ENCODE data around the gene PAOX. TPM values are rescaled to one million over a fixed set of nuclear protein-coding genes. Genes with fewer than 3 reads are reported as not detected.
A peak's percentile ranks its signal among the peaks of the same experiment; 100 is the strongest.
"Not testable (repeated sequence)": the region's sequence is repeated elsewhere in the genome, so short reads cannot be mapped to it uniquely, and the experiment has no call there.

The PAOX gene
- total and polyA plus RNA-seq, 5 donors from 2014 or later, result 6.7 to 14.3 (median 10.2) TPM

DNA sequence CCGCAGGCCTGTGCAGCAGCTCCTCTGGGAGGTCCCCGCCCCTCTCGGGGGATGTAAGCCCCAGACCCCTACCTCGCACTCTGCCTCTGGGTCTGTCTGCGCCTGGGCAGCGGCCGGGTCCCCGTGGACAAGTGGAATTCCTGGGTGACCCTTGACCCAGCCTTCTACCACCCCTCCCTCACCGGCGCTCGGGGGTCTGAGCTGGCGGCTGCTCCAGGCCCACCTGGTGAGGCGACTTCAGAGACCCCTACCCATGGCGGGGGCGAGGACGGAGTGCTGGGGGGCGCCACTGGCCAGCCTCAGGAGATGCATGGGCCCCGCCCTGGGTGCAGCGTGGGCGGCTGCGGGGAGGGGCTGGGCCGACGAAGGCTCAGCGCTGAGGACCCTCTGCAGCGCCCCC is 53.7 kb downstream of the PAOX start:
- H3K36me3 Mint-ChIP-seq; H3K4me3 Mint-ChIP-seq; H3K27me3 ChIP-seq (ENCODE audit: control insufficient read depth, insufficient read depth, low read length); H3K9me3 ChIP-seq (ENCODE audit: control insufficient read depth in 2 of 2, low read length in 2 of 2); H3K36me3 ChIP-seq (ENCODE audit: control insufficient read depth, insufficient read depth, low read length); DNase-seq; H3K27ac Mint-ChIP-seq; H3K4me3 ChIP-seq (ENCODE audit: low read depth, low read length); H3K4me1 Mint-ChIP-seq; H3K27ac ChIP-seq (ENCODE audit: insufficient read depth, low read length, poor library complexity, severe bottlenecking); H3K4me1 ChIP-seq (ENCODE audit: control insufficient read depth, insufficient read depth, low read length, poor library complexity, severe bottlenecking); ATAC-seq (ENCODE audit: low read depth in 2 of 2): not testable (repeated sequence)
- peaks cover 13% of the 10 kb centered on the region for H3K27me3 Mint-ChIP-seq
- H3K9me3 Mint-ChIP-seq, result peaks cover 0 to 14% (median 3%) of the 10 kb centered on the region in 7 donors

- Histone ChIP-seq H3K36me3 (ENCODE audit: control insufficient read depth, insufficient read depth, low read length) (no peaks in the 10 kb centered on the region), H3K4me1 (ENCODE audit: control insufficient read depth, insufficient read depth, low read length, poor library complexity, severe bottlenecking) (peaks cover 5% of the 10 kb centered on the region), H3K27me3 (ENCODE audit: control insufficient read depth, insufficient read depth, low read length) (no peaks in the 10 kb centered on the region), H3K4me3 (ENCODE audit: low read depth, low read length) (no peak overlapping the region), H3K27ac (ENCODE audit: insufficient read depth, low read length, poor library complexity, severe bottlenecking) (no peak overlapping the region), H3K9me3 (ENCODE audit: control insufficient read depth in 2 of 2, low read length in 2 of 2) (no peaks in the 10 kb centered on the region)
- Mint-ChIP-seq H3K27ac (no peak overlapping the region), H3K36me3 (no peaks in the 10 kb centered on the region), H3K4me3 (no peak overlapping the region), H3K4me1 (peaks cover 0 to 17% (median 8%) of the 10 kb centered on the region in 4 donors), H3K9me3 (peaks cover 0 to 4% (median 0%) of the 10 kb centered on the region in 7 donors), H3K27me3 (peaks cover 14% of the 10 kb centered on the region)
- ATAC-seq (ENCODE audit: low read depth in 2 of 2), result peak in 1 of 2 donors; percentile 28
- DNase-seq, result peak in 2 of 3 donors; percentile 9 to 48
These were observed 59.7 kb downstream of the PAOX start for GRCh38 chr10:133438711-133439273.

DNA sequence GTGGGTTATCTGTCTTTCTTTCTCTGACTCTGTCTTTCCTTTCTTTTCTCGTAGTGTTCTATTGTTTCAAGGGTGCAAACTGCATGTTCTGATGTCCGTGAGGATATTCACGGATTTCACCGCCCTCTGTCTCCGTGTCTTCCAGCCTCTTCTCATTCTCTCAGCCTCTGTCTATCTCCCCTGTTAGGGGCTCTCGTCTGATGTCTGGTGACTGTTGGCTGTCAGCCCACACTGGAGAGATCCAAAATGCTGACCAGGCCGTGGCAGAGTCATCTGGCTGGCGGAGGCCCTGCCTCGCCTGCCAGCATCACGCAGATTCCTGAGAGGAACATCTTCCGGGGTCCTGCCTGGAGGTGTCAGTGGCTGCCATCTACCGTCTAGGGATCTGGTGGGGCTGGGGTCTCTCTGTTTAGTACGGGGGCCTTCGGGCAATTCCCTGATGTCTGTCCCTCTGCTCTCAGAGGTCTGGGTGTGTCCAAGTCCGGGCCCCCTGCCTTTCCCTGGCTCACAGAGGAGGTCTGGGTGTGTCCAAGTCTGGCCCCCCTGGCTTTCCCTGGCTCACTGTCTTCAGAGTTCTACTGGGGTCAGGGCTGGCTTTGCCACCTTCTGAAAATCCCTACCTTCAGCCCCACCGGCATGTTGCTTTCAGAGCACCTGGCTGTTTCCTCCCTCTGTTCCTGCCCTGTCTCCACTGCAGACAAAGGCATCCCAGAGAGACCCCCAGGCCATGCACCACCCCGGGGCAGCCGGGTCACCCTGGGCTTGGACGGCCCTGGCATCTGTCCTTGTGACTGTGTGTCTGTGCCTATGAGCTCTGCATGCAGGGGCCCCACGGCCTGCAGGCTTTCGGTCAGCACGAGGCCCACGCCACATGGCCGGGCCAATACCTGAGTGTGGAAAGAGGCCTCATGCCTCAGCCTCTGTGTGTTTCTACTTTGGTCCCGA is 60.7 kb downstream of the PAOX start:
- Mint-ChIP-seq H3K4me3 (no peak overlapping the region), H3K27me3 (peaks cover 14% of the 10 kb centered on the region), H3K36me3 (no peaks in the 10 kb centered on the region), H3K4me1 (peaks cover 0 to 17% (median 8%) of the 10 kb centered on the region in 4 donors), H3K9me3 (peaks cover 0 to 4% (median 0%) of the 10 kb centered on the region in 7 donors), H3K27ac (no peak overlapping the region)
- Histone ChIP-seq H3K27ac (ENCODE audit: insufficient read depth, low read length, poor library complexity, severe bottlenecking) (no peak overlapping the region), H3K4me3 (ENCODE audit: low read depth, low read length) (no peak overlapping the region), H3K9me3 (ENCODE audit: control insufficient read depth in 2 of 2, low read length in 2 of 2) (no peaks in the 10 kb centered on the region), H3K36me3 (ENCODE audit: control insufficient read depth, insufficient read depth, low read length) (no peaks in the 10 kb centered on the region), H3K4me1 (ENCODE audit: control insufficient read depth, insufficient read depth, low read length, poor library complexity, severe bottlenecking) (peaks cover 5% of the 10 kb centered on the region), H3K27me3 (ENCODE audit: control insufficient read depth, insufficient read depth, low read length) (no peaks in the 10 kb centered on the region)
- ATAC-seq (ENCODE audit: low read depth in 2 of 2) (no peak), DNase-seq (no peak)

- Histone ChIP-seq H3K36me3 (ENCODE audit: control insufficient read depth, insufficient read depth, low read length) (no peaks in the 10 kb centered on the region), H3K27ac (ENCODE audit: insufficient read depth, low read length, poor library complexity, severe bottlenecking) (no peak overlapping the region), H3K4me3 (ENCODE audit: low read depth, low read length) (no peak overlapping the region), H3K27me3 (ENCODE audit: control insufficient read depth, insufficient read depth, low read length) (no peaks in the 10 kb centered on the region), H3K9me3 (ENCODE audit: control insufficient read depth in 2 of 2, low read length in 2 of 2) (no peaks in the 10 kb centered on the region), H3K4me1 (ENCODE audit: control insufficient read depth, insufficient read depth, low read length, poor library complexity, severe bottlenecking) (peaks cover 5% of the 10 kb centered on the region)
- Mint-ChIP-seq H3K27me3 (peaks cover 10% of the 10 kb centered on the region), H3K9me3 (peaks cover 0 to 8% (median 0%) of the 10 kb centered on the region in 7 donors), H3K27ac (no peak overlapping the region), H3K4me3 (no peak overlapping the region), H3K36me3 (no peaks in the 10 kb centered on the region), H3K4me1 (peaks cover 0 to 17% (median 8%) of the 10 kb centered on the region in 4 donors)
- DNase-seq (no peak), ATAC-seq (ENCODE audit: low read depth in 2 of 2) (no peak)
These were observed 61.7 kb downstream of the PAOX start for GRCh38 chr10:133440633-133441285.

Other genes starting within 250 kb of the PAOX start
- gene KNDC1, start 219.0 kb upstream of the PAOX start, total RNA-seq, result 1.1 TPM
- gene KNDC1, start 219.0 kb upstream of the PAOX start, polyA plus RNA-seq, result not detected
- gene UTF1, start 149.0 kb upstream of the PAOX start, total RNA-seq, result not detected
- not detected for gene UTF1, start 149.0 kb upstream of the PAOX start, polyA plus RNA-seq
- not detected for gene VENTX, start 141.4 kb upstream of the PAOX start, total RNA-seq
- gene VENTX, start 141.4 kb upstream of the PAOX start, polyA plus RNA-seq, result not detected
- gene ADAM8, start 102.4 kb upstream of the PAOX start, total RNA-seq, result 148 TPM
- gene ADAM8, start 102.4 kb upstream of the PAOX start, polyA plus RNA-seq, result 10 to 100 TPM; 33.4 to 62.6 (median 49.8) TPM
- gene TUBGCP2, start 70.4 kb upstream of the PAOX start, total RNA-seq, result 73.8 TPM
- 10 to 100 TPM; 23.5 to 31.8 (median 28.1) TPM for gene TUBGCP2, start 70.4 kb upstream of the PAOX start, polyA plus RNA-seq
- 29.1 TPM for gene ZNF511, start 70.3 kb upstream of the PAOX start, total RNA-seq
- 10 to 100 TPM; 67.5 to 96.4 (median 78.7) TPM for gene ZNF511, start 70.3 kb upstream of the PAOX start, polyA plus RNA-seq
- 1.8 TPM for gene CALY, start 42.4 kb upstream of the PAOX start, total RNA-seq
- gene CALY, start 42.4 kb upstream of the PAOX start, polyA plus RNA-seq, result 1 to 10 TPM in 2 of 4 donors, under 1 TPM in 2; 0.76 to 1.3 (median 1.00) TPM
- gene PRAP1, start 31.9 kb upstream of the PAOX start, total RNA-seq, result not detected
- not detected for gene PRAP1, start 31.9 kb upstream of the PAOX start, polyA plus RNA-seq
- 7.1 TPM for gene FUOM, start 21.2 kb upstream of the PAOX start, total RNA-seq
- gene FUOM, start 21.2 kb upstream of the PAOX start, polyA plus RNA-seq, result 10 to 100 TPM; 12.3 to 21.9 (median 17.9) TPM
- gene ECHS1, start 5.9 kb upstream of the PAOX start, total RNA-seq, result 16.9 TPM
- 10 to 100 TPM; 76.3 to 91.7 (median 88.9) TPM for gene ECHS1, start 5.9 kb upstream of the PAOX start, polyA plus RNA-seq
- 60.8 TPM for gene MTG1, start 14.9 kb downstream of the PAOX start, total RNA-seq
- 10 to 100 TPM; 36.7 to 46.7 (median 37.2) TPM for gene MTG1, start 14.9 kb downstream of the PAOX start, polyA plus RNA-seq
- gene SPRN, start 45.4 kb downstream of the PAOX start, total RNA-seq, result not detected
- gene SPRN, start 45.4 kb downstream of the PAOX start, polyA plus RNA-seq, result under 1 TPM; 0.10 to 0.77 (median 0.25) TPM
- gene SCART1, start 74.7 kb downstream of the PAOX start, total RNA-seq, result 5.6 TPM
- gene SCART1, start 74.7 kb downstream of the PAOX start, polyA plus RNA-seq, result under 1 TPM in 2 of 4 donors, not detected in 2; 0.03 to 0.29 TPM
- gene CYP2E1, start 148.1 kb downstream of the PAOX start, total RNA-seq, result 0.37 TPM
- under 1 TPM in 1 of 4 donors, not detected in 3; 0.09 TPM for gene CYP2E1, start 148.1 kb downstream of the PAOX start, polyA plus RNA-seq
- gene SYCE1, start 186.3 kb downstream of the PAOX start, total RNA-seq, result 1.7 TPM
- under 1 TPM in 2 of 4 donors, not detected in 2; 0.09 to 0.70 TPM for gene SYCE1, start 186.3 kb downstream of the PAOX start, polyA plus RNA-seq
- not detected for gene FRG2B, start 247.5 kb downstream of the PAOX start, total RNA-seq
- gene FRG2B, start 247.5 kb downstream of the PAOX start, polyA plus RNA-seq, result not detected

Data from CD4-positive, CD25-positive, alpha-beta regulatory T cell (primary cell).